NCI-H146 treated with DMSO at 0.1 percent for 48 hours (cell line): ENCODE data around the gene TANGO2.

Experiments used
- DNase-seq: peaks from one replicate; lab custom pipeline; 2025; ENCODE audit not compliant: unreplicated experiment; lab: John Stamatoyannopoulos, UW

Gene TANGO2

GRCh38 chr22:19994851-19995610 is 25.9 kb upstream of the TANGO2 start:
- DNase-seq = no peak

- no peak for DNase-seq
Measured at GRCh38 chr22:19995611-19996339, 25.1 kb upstream of the TANGO2 start.

- DNase-seq = no peak
Measured at GRCh38 chr22:19996694-19997384, 24.1 kb upstream of the TANGO2 start.

- no peak for DNase-seq
Measured at GRCh38 chr22:19997561-19998231, 23.2 kb upstream of the TANGO2 start.

GRCh38 chr22:19998232-19998951 is 22.5 kb upstream of the TANGO2 start:
- DNase-seq = peak; percentile 23

- peak; percentile 47 for DNase-seq
Measured at GRCh38 chr22:19998991-19999820, 21.7 kb upstream of the TANGO2 start.

GRCh38 chr22:20000246-20001081 is 20.4 kb upstream of the TANGO2 start:
- DNase-seq = no peak

- no peak for DNase-seq
Measured at GRCh38 chr22:20001082-20001638, 19.8 kb upstream of the TANGO2 start.

- no peak for DNase-seq
Measured at GRCh38 chr22:20002128-20002527, 18.8 kb upstream of the TANGO2 start.

- DNase-seq = no peak
Measured at GRCh38 chr22:20002636-20003035, 18.3 kb upstream of the TANGO2 start.

GRCh38 chr22:20003304-20003703 is 17.6 kb upstream of the TANGO2 start:
- no peak for DNase-seq

- no peak for DNase-seq
Measured at GRCh38 chr22:20004464-20004863, 16.4 kb upstream of the TANGO2 start.

GRCh38 chr22:20008221-20008995 is 12.5 kb upstream of the TANGO2 start:
- DNase-seq = no peak

- no peak for DNase-seq
Measured at GRCh38 chr22:20009018-20009491, 11.9 kb upstream of the TANGO2 start.

GRCh38 chr22:20009582-20010306 is 11.2 kb upstream of the TANGO2 start:
- no peak for DNase-seq

- no peak for DNase-seq
Measured at GRCh38 chr22:20010307-20011122, 10.4 kb upstream of the TANGO2 start.
